Measurements from ENCODE around the gene PRKAA2.

Gene PRKAA2

DNA sequence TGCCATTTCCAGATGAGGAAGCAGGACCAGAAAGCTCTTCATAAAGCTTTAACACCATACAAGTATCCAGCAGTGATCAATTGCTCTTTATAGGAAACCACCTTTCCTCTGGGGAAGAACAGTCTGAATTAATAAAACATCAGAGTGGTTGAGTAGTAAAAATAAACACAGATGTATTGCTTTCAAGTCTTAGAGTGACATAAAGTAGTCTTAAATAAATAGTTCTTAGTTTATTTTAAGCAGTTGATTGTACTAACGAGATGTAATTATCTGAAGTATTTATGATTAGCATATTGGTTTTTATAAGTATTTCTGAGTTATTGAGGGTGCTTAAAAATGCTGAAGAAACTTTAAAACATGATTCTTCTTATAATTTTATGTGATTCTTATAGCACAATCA is 67.0 kb downstream of the PRKAA2 start:
- no peak overlapping the region for H3K4me2 ChIP-seq (ENCODE audit: low read length)
- no peaks in the 10 kb centered on the region for H3K27me3 ChIP-seq (ENCODE audit: insufficient read depth, low read length)
- no peaks in the 10 kb centered on the region for H4K20me1 ChIP-seq (ENCODE audit: insufficient read depth, low read length)
- H3K79me2 ChIP-seq (ENCODE audit: insufficient read depth, low read length), result no peaks in the 10 kb centered on the region
- H2AFZ ChIP-seq (ENCODE audit: low read length), result no peak overlapping the region
- no peak overlapping the region for H3K9ac ChIP-seq (ENCODE audit: low read length)
- no peaks in the 10 kb centered on the region for H3K9me3 ChIP-seq (ENCODE audit: low read length)
- no peaks in the 10 kb centered on the region for H3F3A ChIP-seq (ENCODE audit: insufficient read depth, low read length)
- H3K9me2 ChIP-seq (ENCODE audit: low read depth, low read length), result no peaks in the 10 kb centered on the region
- H3K4me3 ChIP-seq (ENCODE audit: low read depth, low read length, poor library complexity, severe bottlenecking), result no peak overlapping the region
- TF ChIP-seq, protein P1, sequence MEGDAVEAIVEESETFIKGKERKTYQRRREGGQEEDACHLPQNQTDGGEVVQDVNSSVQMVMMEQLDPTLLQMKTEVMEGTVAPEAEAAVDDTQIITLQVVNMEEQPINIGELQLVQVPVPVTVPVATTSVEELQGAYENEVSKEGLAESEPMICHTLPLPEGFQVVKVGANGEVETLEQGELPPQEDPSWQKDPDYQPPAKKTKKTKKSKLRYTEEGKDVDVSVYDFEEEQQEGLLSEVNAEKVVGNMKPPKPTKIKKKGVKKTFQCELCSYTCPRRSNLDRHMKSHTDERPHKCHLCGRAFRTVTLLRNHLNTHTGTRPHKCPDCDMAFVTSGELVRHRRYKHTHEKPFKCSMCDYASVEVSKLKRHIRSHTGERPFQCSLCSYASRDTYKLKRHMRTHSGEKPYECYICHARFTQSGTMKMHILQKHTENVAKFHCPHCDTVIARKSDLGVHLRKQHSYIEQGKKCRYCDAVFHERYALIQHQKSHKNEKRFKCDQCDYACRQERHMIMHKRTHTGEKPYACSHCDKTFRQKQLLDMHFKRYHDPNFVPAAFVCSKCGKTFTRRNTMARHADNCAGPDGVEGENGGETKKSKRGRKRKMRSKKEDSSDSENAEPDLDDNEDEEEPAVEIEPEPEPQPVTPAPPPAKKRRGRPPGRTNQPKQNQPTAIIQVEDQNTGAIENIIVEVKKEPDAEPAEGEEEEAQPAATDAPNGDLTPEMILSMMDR (IDR thresholded peaks at IDR 0.05; ENCODE audit: low read length), result no peak
- TF ChIP-seq EZH2 (IDR thresholded peaks at IDR 0.05; ENCODE audit: borderline replicate concordance, low read length), result no peak
- no peaks in the 10 kb centered on the region for H3K4me1 ChIP-seq (ENCODE audit: insufficient read depth, low read length, severe bottlenecking)
- no peaks in the 10 kb centered on the region for H3K36me3 ChIP-seq (ENCODE audit: insufficient read depth, low read length)
- H3K27ac ChIP-seq (ENCODE audit: low read depth, low read length, poor library complexity, severe bottlenecking), result no peak overlapping the region

DNA sequence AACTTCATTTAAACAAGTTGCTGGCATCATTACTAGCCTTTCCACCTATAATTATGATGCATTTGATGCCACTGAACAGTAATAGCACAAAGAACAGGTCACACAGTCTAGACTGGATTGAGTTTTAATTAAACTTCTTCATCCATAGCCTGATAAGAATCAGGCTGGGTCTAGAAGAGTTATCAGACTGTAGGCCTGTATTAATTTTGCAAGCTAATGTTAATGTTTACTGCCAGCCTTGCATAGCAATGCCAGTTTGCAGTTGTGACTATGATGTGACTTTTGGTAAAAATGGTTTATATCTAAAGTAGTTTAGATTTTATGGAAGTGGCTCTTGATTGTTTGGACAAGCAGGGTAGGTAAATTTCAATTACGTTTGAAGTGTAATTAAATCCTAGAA is 68.0 kb downstream of the PRKAA2 start:
- Histone ChIP-seq H3K27me3 (ENCODE audit: insufficient read depth, low read length) (no peaks in the 10 kb centered on the region), H3K4me1 (ENCODE audit: insufficient read depth, low read length, severe bottlenecking) (no peaks in the 10 kb centered on the region), H3K9me3 (ENCODE audit: low read length) (no peaks in the 10 kb centered on the region), H3K4me2 (ENCODE audit: low read length) (no peak overlapping the region), H3K79me2 (ENCODE audit: insufficient read depth, low read length) (no peaks in the 10 kb centered on the region), H3K9ac (ENCODE audit: low read length) (no peak overlapping the region), H3F3A (ENCODE audit: insufficient read depth, low read length) (no peaks in the 10 kb centered on the region), H3K27ac (ENCODE audit: low read depth, low read length, poor library complexity, severe bottlenecking) (no peak overlapping the region), H3K36me3 (ENCODE audit: insufficient read depth, low read length) (no peaks in the 10 kb centered on the region), H4K20me1 (ENCODE audit: insufficient read depth, low read length) (no peaks in the 10 kb centered on the region), H3K4me3 (ENCODE audit: low read depth, low read length, poor library complexity, severe bottlenecking) (no peak overlapping the region), H3K9me2 (ENCODE audit: low read depth, low read length) (no peaks in the 10 kb centered on the region), H2AFZ (ENCODE audit: low read length) (no peak overlapping the region)
- no peak for TF ChIP-seq EZH2 (IDR thresholded peaks at IDR 0.05; ENCODE audit: borderline replicate concordance, low read length)
- TF ChIP-seq, protein P1 (IDR thresholded peaks at IDR 0.05; ENCODE audit: low read length), result no peak

DNA sequence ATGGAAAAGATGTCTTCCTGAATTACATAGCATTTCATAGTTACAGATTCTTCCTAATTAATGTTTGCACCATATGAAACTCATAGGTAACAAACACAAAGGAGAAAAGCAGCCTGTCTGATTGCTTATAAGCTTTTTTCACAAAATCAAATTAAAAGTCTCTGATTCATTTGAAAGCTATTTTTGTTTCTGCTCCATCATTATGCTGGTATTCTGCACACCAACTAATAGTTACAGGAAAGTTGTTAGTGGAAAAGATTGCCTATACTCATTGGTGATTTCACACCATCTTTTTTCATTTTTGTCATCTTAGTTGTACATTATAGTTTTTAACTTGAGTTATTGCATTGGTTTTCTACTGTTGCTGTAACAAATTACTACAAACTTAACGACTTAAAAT is 70.0 kb downstream of the PRKAA2 start:
- Histone ChIP-seq H3K4me3 (ENCODE audit: low read depth, low read length, poor library complexity, severe bottlenecking) (no peak overlapping the region), H3K27ac (ENCODE audit: low read depth, low read length, poor library complexity, severe bottlenecking) (no peak overlapping the region), H3K9me2 (ENCODE audit: low read depth, low read length) (no peaks in the 10 kb centered on the region), H2AFZ (ENCODE audit: low read length) (no peak overlapping the region), H3F3A (ENCODE audit: insufficient read depth, low read length) (no peaks in the 10 kb centered on the region), H3K9ac (ENCODE audit: low read length) (no peak overlapping the region), H4K20me1 (ENCODE audit: insufficient read depth, low read length) (no peaks in the 10 kb centered on the region), H3K4me2 (ENCODE audit: low read length) (no peak overlapping the region), H3K4me1 (ENCODE audit: insufficient read depth, low read length, severe bottlenecking) (no peaks in the 10 kb centered on the region), H3K27me3 (ENCODE audit: insufficient read depth, low read length) (no peaks in the 10 kb centered on the region), H3K79me2 (ENCODE audit: insufficient read depth, low read length) (no peaks in the 10 kb centered on the region), H3K9me3 (ENCODE audit: low read length) (no peaks in the 10 kb centered on the region), H3K36me3 (ENCODE audit: insufficient read depth, low read length) (no peaks in the 10 kb centered on the region)
- no peak for TF ChIP-seq EZH2 (IDR thresholded peaks at IDR 0.05; ENCODE audit: borderline replicate concordance, low read length)
- TF ChIP-seq, protein P1 (IDR thresholded peaks at IDR 0.05; ENCODE audit: low read length), result no peak
